GM12873 (cell line): ENCODE measurements around the gene TNNC1.

Experiments
- TF ChIP-seq, protein P1 (sequence below): IDR thresholded peaks from 2 replicates; pipeline ENCODE4 v1.5.1; 2012; ENCODE audit warnings: low read depth, mild to moderate bottlenecking, moderate library complexity, low read length, control low read depth; ENCODE audit not compliant: insufficient read depth; ENCODE audit errors: missing control alignments

The TNNC1 gene

DNA sequence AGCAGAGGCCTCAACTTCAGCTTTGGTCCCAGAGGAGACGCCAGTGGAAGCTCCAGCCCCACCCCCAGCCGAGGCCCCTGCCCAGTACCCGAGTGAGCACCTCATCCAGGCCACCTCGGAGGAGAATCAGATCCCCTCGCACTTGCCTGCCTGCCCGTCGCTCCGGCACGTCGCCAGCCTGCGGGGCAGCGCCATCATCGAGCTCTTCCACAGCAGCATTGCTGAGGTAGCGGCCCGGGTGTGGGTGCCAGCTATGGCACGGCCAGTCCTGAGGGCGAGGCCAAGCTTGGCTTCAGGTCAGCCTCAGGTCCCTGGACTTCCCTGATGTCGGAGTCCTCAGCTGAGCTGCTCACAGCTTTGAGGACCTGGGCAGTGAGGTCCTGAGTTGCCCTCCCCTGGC lies 35.6 kb upstream of the TNNC1 start:
- TF ChIP-seq, protein P1, sequence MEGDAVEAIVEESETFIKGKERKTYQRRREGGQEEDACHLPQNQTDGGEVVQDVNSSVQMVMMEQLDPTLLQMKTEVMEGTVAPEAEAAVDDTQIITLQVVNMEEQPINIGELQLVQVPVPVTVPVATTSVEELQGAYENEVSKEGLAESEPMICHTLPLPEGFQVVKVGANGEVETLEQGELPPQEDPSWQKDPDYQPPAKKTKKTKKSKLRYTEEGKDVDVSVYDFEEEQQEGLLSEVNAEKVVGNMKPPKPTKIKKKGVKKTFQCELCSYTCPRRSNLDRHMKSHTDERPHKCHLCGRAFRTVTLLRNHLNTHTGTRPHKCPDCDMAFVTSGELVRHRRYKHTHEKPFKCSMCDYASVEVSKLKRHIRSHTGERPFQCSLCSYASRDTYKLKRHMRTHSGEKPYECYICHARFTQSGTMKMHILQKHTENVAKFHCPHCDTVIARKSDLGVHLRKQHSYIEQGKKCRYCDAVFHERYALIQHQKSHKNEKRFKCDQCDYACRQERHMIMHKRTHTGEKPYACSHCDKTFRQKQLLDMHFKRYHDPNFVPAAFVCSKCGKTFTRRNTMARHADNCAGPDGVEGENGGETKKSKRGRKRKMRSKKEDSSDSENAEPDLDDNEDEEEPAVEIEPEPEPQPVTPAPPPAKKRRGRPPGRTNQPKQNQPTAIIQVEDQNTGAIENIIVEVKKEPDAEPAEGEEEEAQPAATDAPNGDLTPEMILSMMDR = no peak

DNA sequence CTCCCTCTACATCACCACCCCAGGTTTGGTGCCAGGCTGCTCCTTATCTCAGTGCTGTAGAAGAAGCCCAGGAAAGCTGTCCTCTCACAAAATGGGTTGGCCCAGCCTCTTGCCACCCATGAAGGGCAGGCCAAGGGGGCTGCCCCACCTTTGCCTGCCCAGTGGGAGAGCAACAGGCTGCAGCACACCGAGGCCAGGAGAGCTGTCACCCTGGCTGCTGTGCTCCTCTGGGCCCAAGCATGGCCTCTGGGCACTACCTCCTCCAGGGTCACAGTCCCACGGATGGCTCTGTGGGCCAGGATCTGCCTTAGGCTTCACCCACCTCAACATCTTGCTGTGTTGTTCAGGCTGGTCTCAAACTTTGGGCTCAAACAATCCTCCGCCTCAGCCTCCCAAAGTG lies 34.9 kb upstream of the TNNC1 start:
- TF ChIP-seq, protein P1 = no peak

DNA sequence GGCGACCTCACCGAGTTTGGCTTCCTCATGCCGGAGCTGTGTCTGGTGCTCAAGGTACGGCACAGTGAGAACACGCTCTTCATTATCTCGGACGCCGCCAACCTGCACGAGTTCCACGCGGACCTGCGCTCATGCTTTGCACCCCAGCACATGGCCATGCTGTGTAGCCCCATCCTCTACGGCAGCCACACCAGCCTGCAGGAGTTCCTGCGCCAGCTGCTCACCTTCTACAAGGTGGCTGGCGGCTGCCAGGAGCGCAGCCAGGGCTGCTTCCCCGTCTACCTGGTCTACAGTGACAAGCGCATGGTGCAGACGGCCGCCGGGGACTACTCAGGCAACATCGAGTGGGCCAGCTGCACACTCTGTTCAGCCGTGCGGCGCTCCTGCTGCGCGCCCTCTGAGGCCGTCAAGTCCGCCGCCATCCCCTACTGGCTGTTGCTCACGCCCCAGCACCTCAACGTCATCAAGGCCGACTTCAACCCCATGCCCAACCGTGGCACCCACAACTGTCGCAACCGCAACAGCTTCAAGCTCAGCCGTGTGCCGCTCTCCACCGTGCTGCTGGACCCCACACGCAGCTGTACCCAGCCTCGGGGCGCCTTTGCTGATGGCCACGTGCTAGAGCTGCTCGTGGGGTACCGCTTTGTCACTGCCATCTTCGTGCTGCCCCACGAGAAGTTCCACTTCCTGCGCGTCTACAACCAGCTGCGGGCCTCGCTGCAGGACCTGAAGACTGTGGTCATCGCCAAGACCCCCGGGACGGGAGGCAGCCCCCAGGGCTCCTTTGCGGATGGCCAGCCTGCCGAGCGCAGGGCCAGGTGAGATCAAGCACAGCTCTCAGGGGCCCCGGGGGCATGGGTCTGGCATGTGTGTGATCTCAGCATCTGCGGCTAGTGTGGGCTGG lies 34.2 kb upstream of the TNNC1 start:
- TF ChIP-seq, protein P1 = no peak

DNA sequence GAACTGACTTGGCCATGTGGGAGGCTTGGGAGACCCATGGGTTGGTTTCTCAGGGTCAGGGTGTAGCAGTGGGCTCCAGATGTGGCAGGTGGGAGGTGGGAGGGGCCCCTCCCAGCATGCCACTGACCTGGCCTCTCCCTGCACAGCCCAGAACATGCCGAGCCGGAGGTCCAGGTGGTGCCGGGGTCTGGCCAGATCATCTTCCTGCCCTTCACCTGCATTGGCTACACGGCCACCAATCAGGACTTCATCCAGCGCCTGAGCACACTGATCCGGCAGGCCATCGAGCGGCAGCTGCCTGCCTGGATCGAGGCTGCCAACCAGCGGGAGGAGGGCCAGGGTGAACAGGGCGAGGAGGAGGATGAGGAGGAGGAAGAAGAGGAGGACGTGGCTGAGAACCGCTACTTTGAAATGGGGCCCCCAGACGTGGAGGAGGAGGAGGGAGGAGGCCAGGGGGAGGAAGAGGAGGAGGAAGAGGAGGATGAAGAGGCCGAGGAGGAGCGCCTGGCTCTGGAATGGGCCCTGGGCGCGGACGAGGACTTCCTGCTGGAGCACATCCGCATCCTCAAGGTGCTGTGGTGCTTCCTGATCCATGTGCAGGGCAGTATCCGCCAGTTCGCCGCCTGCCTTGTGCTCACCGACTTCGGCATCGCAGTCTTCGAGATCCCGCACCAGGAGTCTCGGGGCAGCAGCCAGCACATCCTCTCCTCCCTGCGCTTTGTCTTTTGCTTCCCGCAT lies 33.4 kb upstream of the TNNC1 start:
- TF ChIP-seq, protein P1 = no peak

DNA sequence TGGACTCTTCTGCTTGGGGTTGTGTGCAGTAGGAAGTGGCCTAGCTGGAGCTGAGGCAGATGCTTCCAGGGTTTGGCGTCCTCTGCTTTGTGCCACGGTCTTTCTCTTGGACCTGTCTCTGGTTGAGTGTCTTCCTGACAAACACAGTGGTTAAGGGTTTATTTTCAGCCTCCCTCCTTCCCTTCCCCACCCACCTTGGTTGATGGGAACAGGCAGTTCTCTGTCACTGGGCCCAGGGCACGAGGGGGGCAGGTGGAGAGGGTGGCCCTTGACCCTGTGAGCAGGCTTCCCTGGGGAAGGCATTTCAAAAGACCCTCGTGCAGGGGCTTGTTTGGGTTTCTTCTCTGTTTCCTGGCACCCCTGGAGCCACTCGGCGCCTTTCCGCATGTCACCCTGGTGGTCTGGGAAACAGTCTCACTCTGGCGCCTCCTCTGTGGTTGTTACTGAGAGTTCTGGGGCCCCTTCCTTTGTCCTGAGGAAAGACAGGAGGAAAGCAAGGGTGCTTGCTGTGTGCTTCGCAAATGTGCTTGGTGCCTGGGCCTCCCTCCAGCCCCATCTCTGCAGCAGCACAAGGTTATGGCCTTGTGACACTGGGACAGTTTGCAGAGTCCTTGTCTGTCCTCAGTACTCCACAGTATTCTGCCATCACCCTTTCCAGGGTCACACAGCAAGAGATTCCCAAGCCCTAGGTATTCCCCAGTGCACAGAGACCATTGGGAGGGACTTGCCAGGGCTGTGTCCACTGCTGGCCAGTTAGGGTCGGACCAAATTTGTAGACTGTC lies 31.0 kb upstream of the TNNC1 start:
- TF ChIP-seq, protein P1 = no peak

DNA sequence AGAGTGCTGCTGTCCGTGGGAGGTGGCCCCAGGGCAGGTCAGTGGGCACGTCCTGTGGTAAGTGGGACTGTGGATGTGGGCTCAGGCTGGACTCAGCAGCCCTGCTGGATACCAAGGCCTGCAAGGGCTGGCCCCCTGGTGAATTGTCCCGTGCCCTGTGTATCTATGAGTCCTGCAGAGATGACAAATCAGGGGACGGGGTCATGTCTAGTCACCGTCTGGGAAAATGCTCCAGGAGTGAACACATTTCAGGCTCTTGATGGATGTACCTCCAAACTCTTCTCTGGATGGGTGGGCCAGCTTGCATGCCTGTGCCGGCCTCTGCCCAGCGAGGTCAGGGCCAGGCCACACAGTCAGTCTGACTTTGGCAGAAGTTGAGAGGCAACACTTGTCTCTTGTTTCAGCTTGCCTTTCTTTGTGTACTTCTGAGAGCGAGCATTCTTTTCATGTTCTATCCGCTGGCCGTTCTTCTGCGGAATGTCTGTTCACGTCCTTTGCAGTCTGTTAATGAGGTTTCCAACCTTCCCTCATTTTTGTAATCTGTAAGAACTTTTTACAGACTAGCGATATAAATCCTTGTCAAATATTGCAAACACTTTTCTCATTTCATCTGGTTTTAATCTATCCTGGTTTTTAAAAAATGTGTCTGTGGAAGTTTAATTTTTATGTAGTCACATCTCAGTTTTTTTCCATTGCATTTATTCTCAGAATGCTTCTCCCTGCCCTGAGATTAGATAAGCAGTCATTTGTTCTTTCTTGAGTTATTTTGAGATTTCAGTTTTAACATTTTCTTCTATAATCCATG lies 29.9 kb upstream of the TNNC1 start:
- TF ChIP-seq, protein P1 = no peak
